HUES64 (cell line): Measurements from ENCODE around the gene FANCC.
A peak's percentile ranks its signal among the peaks of the same experiment; 100 is the strongest.

Experiments
- H3K27ac ChIP-seq: 2 replicates; pipeline ENCODE4 v1.7.0; 2013; ENCODE audit warnings: low read depth, low read length, inconsistent platforms
- H3K27me3 ChIP-seq: 2 replicates; pipeline ENCODE4 v1.6.1; 2013; ENCODE audit warnings: mild to moderate bottlenecking, low read length; ENCODE audit not compliant: insufficient read depth
- H3K36me3 ChIP-seq: 2 replicates; pipeline ENCODE4 v1.6.1; 2013; ENCODE audit warnings: mild to moderate bottlenecking, low read length; ENCODE audit not compliant: insufficient read depth
- H3K4me1 ChIP-seq: 2 replicates; pipeline ENCODE4 v1.6.1; 2013; ENCODE audit warnings: mild to moderate bottlenecking, low read length, moderate library complexity; ENCODE audit not compliant: insufficient read depth
- H3K4me3 ChIP-seq: 2 replicates; pipeline ENCODE4 v1.5.1; 2013; ENCODE audit warnings: mild to moderate bottlenecking, low read length, moderate library complexity
- H3K9ac ChIP-seq: 2 replicates; pipeline ENCODE4 v1.6.1; 2013; ENCODE audit warnings: mild to moderate bottlenecking, low read depth, low read length
- H3K9me3 ChIP-seq: 2 replicates; pipeline ENCODE4 v1.6.1; 2013; ENCODE audit warnings: low read depth, low read length; ENCODE audit not compliant: insufficient read depth
- WGBS: fragments of 150-250, 120-280 bp; methylation state at CpG from one replicate; pipeline ENCODE4 v1.1.7; 2013; ENCODE audit warnings: missing lambda C conversion rate; 5-methylcytosine and 5-hydroxymethylcytosine counted together

Gene FANCC

DNA sequence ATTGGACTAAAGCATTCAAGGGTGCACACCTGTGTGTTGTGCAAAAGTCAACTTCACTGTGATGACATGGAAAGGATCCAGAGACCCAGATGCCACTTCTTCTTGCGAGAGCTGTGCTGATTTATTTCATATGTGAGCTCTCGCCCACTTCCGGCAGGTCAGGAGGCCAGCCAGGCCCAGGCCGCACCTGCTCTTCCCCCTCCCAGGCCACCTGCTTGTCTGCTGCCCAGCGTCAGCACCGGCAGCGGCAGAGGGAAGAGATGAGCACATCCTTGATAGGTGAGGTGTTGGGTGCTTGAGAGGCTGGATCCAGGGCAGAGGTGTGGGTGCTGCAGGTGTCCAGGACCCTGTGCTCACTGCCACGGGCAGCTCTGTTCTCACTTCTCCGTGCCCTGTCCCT lies 242.9 kb downstream of the FANCC start:
- H3K4me1 ChIP-seq: peaks cover 19% of the 10 kb centered on the region; the same call in 1 of the 2 replicates
- H3K27ac ChIP-seq: no peak overlapping the region
- no peak overlapping the region for H3K9ac ChIP-seq
- no peaks in the 10 kb centered on the region for H3K36me3 ChIP-seq
- WGBS: 97% methylated on average over 9 of the region's 9 CpGs
- no peaks in the 10 kb centered on the region for H3K27me3 ChIP-seq
- no peaks in the 10 kb centered on the region for H3K9me3 ChIP-seq
- no peak overlapping the region for H3K4me3 ChIP-seq

DNA sequence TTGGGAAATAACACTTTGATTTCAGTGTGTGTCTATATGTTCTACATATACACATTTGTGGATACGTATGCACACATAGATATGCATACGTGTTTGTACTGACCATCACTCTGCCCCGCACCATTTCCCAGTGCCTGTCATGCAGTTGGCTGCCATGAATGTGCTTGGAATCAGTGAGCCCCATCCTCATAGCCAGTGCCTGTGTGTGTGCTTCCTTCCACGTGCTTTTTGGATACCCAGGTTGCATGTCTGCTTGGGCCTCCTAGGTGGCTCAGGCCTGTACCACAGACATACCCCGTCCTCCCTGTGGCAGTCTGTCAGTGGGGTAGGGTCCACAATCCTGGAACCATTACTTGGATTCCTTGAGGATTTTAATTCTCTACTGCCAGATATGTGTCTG lies 243.6 kb downstream of the FANCC start:
- H3K9ac ChIP-seq: no peak overlapping the region
- H3K27ac ChIP-seq: no peak overlapping the region
- no peaks in the 10 kb centered on the region for H3K36me3 ChIP-seq
- 94% methylated on average over 5 of the region's 5 CpGs for WGBS
- H3K4me3 ChIP-seq: no peak overlapping the region
- no peaks in the 10 kb centered on the region for H3K27me3 ChIP-seq
- H3K4me1 ChIP-seq: peaks cover 12% of the 10 kb centered on the region; the same call in 1 of the 2 replicates
- no peaks in the 10 kb centered on the region for H3K9me3 ChIP-seq

DNA sequence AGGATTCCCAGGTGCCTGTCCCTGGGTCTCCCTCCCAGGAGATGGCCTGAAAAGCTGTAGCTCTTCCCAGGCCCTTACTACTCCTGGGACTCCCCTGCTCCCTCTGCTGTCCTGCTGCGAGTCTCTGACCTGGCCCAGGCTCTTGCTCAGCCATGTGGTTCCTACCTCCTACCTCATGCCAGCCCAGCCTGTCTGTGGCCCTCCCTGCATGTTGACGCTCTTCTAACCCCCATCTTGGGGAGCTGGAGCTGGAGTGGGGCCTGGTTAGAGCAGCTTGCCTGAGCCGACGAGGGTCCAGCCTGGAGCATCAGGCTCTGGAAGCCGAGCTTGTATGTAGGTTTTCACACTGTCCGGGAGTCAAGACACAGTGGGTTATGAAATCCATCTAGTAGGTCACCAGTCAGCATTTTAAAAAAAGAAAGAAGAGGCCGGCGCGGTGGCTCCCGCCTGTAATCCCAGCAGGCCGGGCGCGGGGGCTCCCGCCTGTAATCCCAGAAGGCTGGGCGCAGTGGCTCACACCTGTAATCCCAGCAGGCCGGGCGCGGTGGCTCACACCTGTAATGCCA lies 244.4 kb downstream of the FANCC start:
- H3K9me3 ChIP-seq: no peaks in the 10 kb centered on the region
- no peaks in the 10 kb centered on the region for H3K27me3 ChIP-seq
- 93% methylated on average over 18 of the region's 18 CpGs for WGBS
- H3K9ac ChIP-seq: no peak overlapping the region
- H3K4me1 ChIP-seq: peaks cover 5% of the 10 kb centered on the region; the same call in 1 of the 2 replicates
- no peak overlapping the region for H3K27ac ChIP-seq
- no peaks in the 10 kb centered on the region for H3K36me3 ChIP-seq
- no peak overlapping the region for H3K4me3 ChIP-seq

DNA sequence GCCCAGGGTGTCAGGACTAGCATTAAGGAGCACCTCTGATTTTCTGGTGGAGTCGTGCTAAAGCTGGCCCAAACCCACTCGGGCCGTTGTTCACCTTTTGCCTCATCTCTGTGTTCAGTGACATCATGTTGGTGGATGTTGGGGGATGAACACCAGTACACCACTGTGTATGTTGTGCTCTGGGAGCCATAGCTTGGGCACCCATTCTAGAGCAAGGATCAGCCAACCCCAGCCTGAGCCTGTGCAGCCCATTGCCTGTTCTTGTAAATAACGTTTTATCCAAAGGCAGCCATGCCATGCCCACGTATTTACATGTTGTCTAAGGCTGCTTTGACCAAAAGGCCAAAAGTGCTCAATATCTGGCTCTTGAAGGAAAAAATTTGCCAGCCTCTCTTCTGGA lies 245.6 kb downstream of the FANCC start:
- Histone ChIP-seq H3K9me3 (no peaks in the 10 kb centered on the region), H3K4me1 (peaks cover 4% of the 10 kb centered on the region; the same call in 1 of the 2 replicates), H3K4me3 (no peak overlapping the region), H3K27ac (no peak overlapping the region), H3K9ac (no peak overlapping the region), H3K36me3 (no peaks in the 10 kb centered on the region), H3K27me3 (no peaks in the 10 kb centered on the region)
- 95% methylated on average over 5 of the region's 5 CpGs for WGBS

DNA sequence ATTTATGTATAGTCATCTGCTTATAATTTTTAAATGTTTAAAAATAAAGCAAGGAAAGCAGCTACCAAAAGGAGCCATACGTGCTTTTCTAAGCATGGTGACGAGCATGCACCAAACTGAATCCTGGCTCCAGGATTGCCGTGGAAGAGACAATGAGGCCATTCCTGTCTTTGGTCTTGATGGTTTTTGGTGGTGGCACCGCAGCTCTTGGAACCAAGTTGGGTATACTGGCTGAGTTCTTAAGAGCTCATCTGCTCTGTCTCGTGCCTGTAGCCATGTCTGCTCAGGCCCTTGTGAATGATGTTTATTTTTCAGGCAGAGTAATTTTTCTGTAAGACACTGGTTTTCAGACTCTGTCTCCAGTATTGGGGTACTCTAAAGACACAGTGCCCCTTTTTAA lies 246.1 kb downstream of the FANCC start:
- Histone ChIP-seq H3K4me3 (no peak overlapping the region), H3K36me3 (no peaks in the 10 kb centered on the region), H3K9ac (no peak overlapping the region), H3K4me1 (peaks cover 4% of the 10 kb centered on the region; the same call in 1 of the 2 replicates), H3K9me3 (no peaks in the 10 kb centered on the region), H3K27me3 (no peaks in the 10 kb centered on the region), H3K27ac (no peak overlapping the region)
- WGBS: 95% methylated on average over 5 of the region's 5 CpGs

DNA sequence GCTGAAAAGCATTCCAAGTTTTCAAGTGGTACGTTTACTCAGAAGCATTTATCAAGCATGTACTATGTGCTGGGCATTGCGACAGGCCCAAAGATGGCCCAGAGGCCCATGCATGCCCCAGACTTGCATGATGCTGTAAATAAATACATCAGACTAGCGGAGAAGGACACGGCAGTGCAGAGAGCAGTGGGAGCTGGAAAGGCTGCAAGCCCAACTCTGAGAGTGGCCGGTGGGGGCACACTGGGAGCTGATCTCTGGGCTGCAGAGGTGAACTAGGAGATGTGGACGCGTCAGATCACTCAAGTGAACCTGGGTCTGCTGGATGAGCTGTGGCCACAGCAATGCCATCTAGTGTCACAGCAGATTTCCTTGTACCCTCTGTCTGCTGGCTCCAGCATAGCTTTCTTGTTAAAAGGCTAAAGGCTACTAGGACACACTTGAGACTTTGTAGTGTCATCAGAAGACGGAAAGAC lies 246.9 kb downstream of the FANCC start:
- no peaks in the 10 kb centered on the region for H3K27me3 ChIP-seq
- 90% methylated on average over 8 of the region's 8 CpGs for WGBS
- peaks cover 4% of the 10 kb centered on the region; the same call in 1 of the 2 replicates for H3K4me1 ChIP-seq
- no peak overlapping the region for H3K9ac ChIP-seq
- H3K27ac ChIP-seq: no peak overlapping the region
- H3K9me3 ChIP-seq: no peaks in the 10 kb centered on the region
- no peaks in the 10 kb centered on the region for H3K36me3 ChIP-seq
- no peak overlapping the region for H3K4me3 ChIP-seq

DNA sequence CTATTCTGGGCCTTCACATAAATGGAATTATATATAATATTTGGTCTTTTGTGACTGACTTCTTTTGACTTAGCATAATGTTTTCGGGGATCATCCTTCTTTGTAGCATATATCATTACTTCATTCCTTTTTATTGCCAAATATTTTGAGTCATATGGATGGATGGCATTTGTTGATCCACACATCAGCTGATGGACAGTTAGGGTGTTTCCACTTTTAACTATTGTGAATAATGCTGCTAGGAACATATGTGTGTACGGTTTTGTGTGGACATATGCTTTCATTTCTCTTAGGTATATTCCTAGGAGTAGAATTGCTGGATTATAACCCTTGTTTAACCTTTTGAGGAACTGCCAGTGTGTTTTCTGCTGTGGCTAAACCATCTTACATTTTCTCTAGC lies 249.6 kb downstream of the FANCC start:
- Histone ChIP-seq H3K9ac (no peak overlapping the region), H3K4me1 (peaks cover 4% of the 10 kb centered on the region; the same call in 1 of the 2 replicates), H3K36me3 (no peaks in the 10 kb centered on the region), H3K27ac (no peak overlapping the region), H3K27me3 (no peaks in the 10 kb centered on the region), H3K9me3 (no peaks in the 10 kb centered on the region), H3K4me3 (no peak overlapping the region)
- WGBS: no CpG with 5 or more reads among the region's 2 CpGs

DNA sequence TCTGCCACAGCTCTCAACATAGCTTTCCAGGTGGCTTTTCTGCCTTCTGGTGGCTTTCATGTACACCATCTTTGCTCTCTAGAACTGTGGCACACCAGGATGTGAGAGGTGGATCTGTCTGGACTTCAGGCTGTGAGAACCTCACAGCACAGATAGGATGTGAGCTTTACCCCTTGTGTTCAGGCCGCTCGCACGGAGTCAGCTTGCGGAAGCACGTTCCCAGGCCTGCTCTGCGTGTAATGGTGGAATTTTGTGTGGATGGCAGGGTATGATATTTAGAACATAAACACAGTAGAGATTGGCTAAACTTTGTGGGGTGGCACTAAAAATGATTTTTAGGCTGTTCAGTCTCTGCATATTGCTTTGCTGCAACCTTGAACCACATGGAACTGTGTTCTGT lies 250.5 kb downstream of the FANCC start:
- Histone ChIP-seq H3K36me3 (no peaks in the 10 kb centered on the region), H3K4me3 (no peak overlapping the region), H3K9me3 (no peaks in the 10 kb centered on the region), H3K4me1 (peaks cover 4% of the 10 kb centered on the region; the same call in 1 of the 2 replicates), H3K27ac (no peak overlapping the region), H3K9ac (no peak overlapping the region), H3K27me3 (no peaks in the 10 kb centered on the region)
- 97% methylated on average over 6 of the region's 6 CpGs for WGBS

DNA sequence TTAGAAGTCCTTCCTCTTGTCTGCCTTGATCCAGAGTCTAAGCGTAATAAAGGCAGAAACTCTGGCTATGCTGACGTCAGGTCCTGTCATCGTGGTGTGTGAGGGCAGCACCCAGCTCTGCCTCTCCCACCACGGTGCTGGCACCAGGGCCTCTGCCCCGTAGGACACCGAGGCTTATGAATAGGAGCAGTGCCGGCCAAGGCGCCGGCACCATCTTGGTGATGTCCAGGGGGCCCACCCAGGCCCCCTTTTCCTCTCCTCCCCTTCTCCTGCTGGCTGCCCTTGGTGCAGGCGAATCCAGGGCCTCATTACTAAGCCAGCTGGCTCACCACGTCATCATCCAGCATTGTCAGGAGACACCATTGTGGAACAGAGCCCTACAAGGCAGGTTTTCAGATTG lies 252.3 kb downstream of the FANCC start:
- WGBS: 95% methylated on average over 11 of the region's 11 CpGs
- Histone ChIP-seq H3K36me3 (no peaks in the 10 kb centered on the region), H3K9ac (no peak overlapping the region), H3K4me3 (no peak overlapping the region), H3K9me3 (no peaks in the 10 kb centered on the region), H3K27me3 (no peaks in the 10 kb centered on the region), H3K4me1 (peaks cover 4% of the 10 kb centered on the region; the same call in 1 of the 2 replicates), H3K27ac (no peak overlapping the region)

DNA sequence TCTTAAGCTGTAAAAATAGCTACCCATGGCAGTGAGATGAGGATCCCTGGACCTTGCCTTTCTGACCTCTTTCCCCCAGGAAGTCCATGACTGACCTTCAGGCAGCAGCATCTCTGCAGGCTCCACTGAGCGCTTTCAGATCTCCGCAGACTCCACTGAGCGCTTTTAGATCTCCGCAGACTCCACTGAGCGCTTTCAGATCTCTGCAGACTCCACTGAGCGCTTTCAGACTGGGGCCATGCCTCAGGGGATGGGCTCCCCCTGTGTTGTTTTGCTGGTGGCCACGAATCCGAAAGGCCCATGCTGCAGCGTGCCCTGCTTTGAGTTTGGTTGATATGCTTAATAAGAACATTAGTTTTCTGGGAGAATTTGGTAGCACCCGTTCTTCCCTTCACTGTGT lies 254.2 kb downstream of the FANCC start:
- Histone ChIP-seq H3K27ac (no peak overlapping the region), H3K4me1 (no peaks in the 10 kb centered on the region), H3K4me3 (no peak overlapping the region)

DNA sequence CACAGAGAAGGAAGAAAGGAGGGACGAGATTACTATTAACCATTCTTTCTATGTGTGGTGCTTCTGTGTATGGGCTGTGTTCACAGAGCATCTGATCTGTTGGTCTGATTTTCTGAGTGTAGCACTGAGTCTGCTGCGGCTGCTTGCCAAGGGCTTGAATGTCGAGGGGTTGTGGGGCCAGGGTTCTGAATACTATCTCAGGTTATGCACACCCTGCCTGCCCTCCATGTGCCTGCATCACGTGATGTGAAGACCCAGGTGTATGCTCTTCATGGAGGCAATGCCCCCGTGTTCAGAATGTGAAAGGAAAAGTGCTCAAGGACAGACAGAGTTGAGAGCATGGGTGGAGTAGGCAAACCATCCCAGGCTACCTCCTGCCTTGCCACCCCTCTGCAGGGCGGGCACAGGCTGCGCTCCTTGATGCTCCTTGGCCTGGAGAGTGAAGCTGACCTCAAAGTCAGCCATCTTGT lies 254.9 kb downstream of the FANCC start:
- no peaks in the 10 kb centered on the region for H3K27me3 ChIP-seq
- no peaks in the 10 kb centered on the region for H3K36me3 ChIP-seq
- H3K27ac ChIP-seq: no peak overlapping the region
- no peaks in the 10 kb centered on the region for H3K9me3 ChIP-seq
- peaks cover 4% of the 10 kb centered on the region for H3K4me1 ChIP-seq
- no peak overlapping the region for H3K9ac ChIP-seq
- 94% methylated on average over 7 of the region's 7 CpGs for WGBS
- H3K4me3 ChIP-seq: no peak overlapping the region

More for the DNA sequence above, 254.2 kb downstream of the FANCC start:
- no peaks in the 10 kb centered on the region for H3K36me3 ChIP-seq
- H3K27me3 ChIP-seq: no peaks in the 10 kb centered on the region
- 90% methylated on average over 10 of the region's 10 CpGs for WGBS
- H3K9ac ChIP-seq: 0 out of 2 replicates have a peak overlapping the region, but pooled peaks have one; percentile 35
- no peaks in the 10 kb centered on the region for H3K9me3 ChIP-seq
